Right hindlimb (tissue), 1 donor: ENCODE results near the gene KERA.

Source experiments
- DNase-seq: peaks from one replicate; pipeline ENCODE4 v3.0.0-alpha.2; 2018

The KERA gene

DNA sequence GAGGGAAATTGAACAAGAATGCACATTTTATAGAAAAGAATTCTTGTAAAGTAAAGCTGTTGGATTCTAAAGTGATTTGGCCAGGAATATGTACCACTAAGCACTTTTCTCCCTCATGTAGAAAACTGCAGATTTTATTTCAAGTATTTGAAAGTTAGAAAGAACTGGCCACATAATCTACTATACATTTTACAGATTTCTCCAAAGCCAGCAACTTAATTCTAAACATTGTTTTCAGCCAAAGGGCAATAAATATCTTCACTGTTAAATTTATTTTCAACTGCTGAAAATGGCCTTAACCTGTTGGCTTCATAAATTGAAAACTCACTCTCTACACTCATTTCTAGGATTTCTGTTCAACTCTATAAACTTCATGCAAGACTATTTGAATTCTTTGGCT lies 15.6 kb upstream of the KERA start:
- DNase-seq, result no peak

- DNase-seq, result no peak
Measured at GRCh38 chr12:91072931-91073330, 15.1 kb upstream of the KERA start.

DNA sequence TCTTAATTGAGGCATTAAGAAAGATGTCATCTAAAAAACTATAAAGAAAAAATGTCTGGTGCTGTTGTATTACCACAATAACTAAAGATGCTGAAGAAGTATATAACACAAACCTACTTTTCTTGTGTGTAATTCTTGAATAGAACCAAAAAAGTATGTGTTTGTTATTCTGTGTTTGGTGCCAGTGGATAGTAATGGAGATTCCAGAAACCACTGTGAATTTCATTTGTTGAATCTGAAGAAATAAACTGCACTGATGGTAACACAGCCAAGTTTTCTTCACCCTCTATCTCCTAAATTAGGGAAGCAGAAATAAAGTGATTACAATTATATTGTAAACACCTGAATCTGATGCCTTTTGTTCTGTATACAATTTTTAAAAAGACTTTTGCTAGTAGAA lies 13.1 kb upstream of the KERA start:
- no peak for DNase-seq

DNA sequence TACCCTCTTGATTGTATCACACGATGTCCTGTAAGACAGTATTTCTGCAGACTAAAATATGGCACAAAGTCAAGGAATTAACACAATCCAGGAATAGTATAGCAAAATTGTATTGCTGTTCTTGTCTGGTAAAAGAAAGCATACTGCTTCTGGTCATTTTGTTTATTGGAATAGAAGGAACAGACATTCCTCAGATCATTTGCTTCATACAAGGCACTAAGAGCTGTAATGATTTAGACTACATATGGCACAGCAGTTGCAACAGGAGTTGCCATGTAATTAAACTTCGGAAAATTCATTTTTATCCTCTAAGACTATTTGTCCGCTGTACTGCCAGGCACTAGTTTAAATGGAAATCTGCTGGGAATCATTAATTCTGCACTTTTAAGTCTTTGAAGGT lies 7.6 kb upstream of the KERA start:
- DNase-seq, result no peak

DNA sequence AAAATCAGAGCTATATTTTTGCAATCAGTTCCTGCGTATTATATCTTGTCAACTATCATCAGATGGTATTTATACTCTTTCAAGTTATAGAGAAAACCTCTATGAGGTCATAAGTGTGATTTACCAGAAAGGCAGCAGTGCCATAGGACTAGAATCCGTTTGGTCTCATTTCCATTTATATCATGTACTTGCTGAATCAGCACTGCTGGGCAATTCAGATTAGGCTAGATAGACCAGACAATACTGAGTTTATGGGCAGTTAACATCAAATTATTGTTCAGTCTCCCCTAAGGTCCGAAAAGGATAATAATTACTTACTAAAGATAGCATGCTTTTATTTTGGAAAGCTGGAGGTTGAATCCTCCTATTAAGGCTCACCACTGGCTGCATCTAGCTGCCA lies 6.8 kb upstream of the KERA start:
- DNase-seq, result no peak

- no peak for DNase-seq
Measured at GRCh38 chr12:91061091-91061490, 3.3 kb upstream of the KERA start.

DNA sequence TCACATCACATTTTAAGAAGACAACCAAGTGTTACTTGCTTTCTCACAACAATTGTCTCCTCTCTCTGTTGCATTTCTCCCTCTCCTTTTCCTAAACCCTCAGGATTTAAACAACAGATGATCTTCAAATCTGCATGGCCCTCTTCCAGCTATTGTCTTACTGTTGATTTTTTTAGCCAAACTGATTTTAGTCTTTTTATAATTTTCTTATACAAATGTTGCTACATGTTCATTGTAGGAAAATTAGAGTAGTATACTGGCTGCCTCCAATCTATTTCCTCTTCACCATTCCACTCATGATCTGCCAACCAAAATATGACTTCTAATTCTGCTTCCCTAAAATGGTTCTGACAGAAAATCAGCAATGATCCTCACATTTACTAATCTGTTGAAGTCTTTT lies 1.4 kb upstream of the KERA start:
- no peak for DNase-seq

DNA sequence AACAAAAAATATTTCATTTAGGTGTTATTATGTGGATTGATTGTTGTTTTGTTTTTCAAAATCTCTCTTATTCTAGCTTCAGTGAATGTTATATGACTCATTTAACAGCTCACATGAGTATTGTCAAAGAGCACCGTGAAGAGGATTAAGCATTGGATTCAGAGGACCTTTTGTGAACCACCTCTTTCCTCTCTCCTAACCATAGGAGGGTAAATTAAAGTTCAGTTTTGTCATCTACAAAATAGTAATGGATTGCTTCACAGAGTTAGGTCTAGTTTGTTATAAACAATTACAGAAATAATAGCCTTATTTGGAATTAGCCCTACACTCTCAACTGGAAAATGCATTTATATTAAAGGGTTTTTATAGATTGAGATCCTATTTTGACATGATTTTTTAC lies 962 bp upstream of the KERA start:
- DNase-seq, result no peak

DNA sequence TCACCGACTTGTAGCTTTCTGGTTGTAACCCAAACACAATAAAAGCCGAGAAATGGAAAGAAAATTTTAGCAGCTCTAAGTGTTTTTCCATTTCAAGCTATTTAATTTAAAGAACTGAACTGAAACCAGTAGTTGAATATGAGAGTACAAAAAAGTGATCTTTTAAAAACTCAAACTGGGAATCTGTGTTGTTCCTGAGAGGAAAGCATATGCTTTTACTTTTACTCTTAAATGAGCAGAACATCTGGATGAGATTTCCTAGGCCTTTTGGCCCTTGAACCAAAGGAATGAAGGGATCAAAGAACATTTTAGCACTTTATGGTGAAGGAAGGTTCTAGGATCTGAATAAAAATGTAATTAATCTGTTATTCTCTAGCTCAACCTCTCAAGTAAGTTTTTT lies 1.3 kb downstream of the KERA start:
- no peak for DNase-seq

DNA sequence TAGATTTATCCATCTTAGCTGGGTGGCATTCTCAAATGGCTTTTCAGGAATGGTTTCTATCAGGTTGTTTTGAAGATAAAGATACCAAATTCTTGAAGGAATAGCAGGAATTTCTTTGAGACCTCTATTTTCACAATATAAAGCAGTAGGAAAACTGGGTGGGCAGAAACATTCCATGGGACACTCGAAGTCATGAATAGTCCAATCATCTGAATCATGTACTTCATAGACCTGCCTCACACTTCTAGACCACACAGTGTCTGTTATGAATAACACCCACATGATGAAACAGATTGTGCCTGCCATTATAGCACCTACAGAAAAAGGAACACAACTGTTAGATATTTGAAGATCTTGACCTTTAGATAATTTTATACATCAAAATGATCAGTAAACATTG lies 1.8 kb downstream of the KERA start:
- no peak for DNase-seq

GRCh38 chr12:91053951-91054715 lies 3.7 kb downstream of the KERA start:
- DNase-seq, result peak; percentile 89

DNA sequence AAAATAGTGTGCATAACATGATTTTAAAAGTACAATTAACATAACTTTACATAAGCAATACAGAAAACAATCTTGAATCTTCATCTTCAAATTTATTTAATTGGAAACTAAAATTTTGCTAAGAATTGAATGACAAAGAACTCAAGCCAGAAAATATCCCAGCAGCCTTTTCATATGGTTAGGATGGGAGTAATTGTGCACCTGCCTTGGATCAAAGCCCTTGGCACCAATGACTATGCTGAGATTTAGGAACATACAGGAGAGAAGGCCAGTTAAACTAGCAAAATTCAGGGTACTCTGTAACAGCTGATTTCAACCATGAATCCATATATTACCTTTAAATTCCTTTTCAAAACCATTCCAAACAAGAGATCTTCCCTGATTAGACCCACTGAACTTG lies 5.8 kb downstream of the KERA start:
- no peak for DNase-seq

GRCh38 chr12:91044586-91044985 lies 13.2 kb downstream of the KERA start:
- DNase-seq, result no peak

- no peak for DNase-seq
Measured at GRCh38 chr12:91043408-91043807, 14.4 kb downstream of the KERA start.

DNA sequence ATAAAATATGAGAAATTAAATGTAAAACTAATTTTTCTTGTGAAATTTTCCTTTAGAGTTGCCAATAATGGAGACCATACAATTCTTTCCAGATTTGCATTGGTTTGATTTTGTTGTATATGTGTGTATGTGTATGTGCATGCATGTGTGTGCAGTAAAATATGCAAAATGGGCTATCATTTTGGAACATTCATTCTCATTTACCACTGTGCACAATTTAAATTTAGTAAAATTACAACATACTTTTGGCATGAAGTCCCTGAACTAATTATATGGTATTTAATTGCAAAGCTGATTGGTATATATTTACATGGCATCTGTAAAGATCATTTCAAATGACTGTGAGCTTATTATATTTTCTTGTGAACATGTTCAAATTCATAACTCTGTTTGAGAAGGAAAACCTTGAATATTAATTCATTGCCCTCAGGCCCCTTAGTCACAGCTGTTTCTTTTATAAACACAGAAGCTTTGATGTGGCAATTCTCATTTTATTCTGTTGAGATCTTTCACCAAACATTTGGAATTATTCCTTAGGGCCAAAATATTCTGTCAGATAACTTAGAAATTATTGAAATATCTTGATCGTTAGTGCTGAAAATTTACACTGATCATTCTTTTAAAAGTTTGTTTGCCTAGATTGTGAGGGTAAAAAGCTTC lies 17.6 kb downstream of the KERA start:
- DNase-seq, result no peak

- no peak for DNase-seq
Measured at GRCh38 chr12:91037276-91037675, 20.5 kb downstream of the KERA start.

DNA sequence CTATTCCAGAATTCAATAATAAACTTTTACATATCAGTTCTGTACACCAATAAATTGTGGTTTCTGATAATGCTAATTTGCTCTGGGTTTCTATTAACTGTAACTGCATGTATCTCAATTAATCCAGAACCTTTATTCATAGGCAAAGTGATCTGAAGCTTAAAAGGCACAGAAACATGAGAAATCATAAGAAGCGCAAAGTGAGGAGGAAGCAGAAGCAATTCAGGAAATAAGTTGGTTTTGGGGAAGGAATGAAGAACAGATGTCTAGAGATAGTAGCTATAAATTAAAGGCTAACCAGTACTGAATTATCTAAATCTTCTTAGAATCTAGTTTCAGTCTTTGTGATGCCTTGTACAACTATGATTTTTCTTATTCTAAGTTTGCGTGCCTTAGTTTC lies 24.6 kb downstream of the KERA start:
- DNase-seq, result no peak

- DNase-seq, result no peak
Measured at GRCh38 chr12:91023326-91024004, 34.4 kb downstream of the KERA start.

- DNase-seq, result no peak
Measured at GRCh38 chr12:91021076-91021475, 36.7 kb downstream of the KERA start.

GRCh38 chr12:91019455-91019854 lies 38.4 kb downstream of the KERA start:
- no peak for DNase-seq

DNA sequence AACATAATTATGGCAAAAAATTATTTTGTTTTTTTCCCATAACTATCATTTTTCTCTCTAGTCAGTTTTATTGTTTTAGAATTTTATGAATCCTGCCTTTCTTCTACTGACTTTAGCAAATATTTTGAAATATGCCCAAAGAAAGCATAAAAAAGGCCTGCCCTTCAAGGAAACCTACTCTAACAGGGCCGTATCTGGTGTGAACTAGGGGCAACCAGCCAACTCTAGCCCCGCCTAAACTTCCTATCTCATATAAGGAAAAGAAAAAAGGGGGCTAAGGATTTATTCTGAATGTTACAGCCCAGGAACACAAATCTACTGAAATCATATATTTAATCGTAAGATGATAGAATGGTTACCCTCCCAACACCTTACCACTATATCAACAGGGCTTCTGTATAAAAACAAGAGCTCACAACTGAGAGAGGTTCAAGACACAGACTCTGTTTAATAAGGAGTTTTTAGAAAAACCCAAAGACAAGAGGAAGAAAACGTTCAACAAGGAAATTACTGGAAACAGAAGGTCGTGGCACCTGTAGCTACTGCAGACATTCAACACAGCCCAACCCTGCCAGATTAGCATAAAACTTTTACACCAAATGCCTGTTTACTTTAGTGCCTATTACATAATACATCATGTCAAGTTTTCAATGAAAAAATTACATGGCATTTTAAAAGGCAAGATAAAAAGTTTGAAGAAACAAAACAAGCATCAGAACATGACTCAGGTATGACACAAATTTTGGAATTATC lies 40.1 kb downstream of the KERA start:
- no peak for DNase-seq

GRCh38 chr12:91017043-91017442 lies 40.8 kb downstream of the KERA start:
- DNase-seq, result no peak

- no peak for DNase-seq
Measured at GRCh38 chr12:91009319-91009950, 48.4 kb downstream of the KERA start.
